Neural crest cell (in vitro differentiated cells): ENCODE results near the gene PEPD. TPM values are rescaled to one million over a fixed set of nuclear protein-coding genes. Genes with fewer than 3 reads are reported as not detected.

Experiments
- DNase-seq: peaks from one replicate; pipeline ENCODE4 v3.0.0; 2021; ENCODE audit warnings: low read depth, mixed read lengths, low spot score
- H3K27ac Mint-ChIP-seq: one replicate; pipeline ENCODE4 v1.8.0; 2021; ENCODE audit warnings: mild to moderate bottlenecking, mixed read lengths; ENCODE audit not compliant: unreplicated experiment
- H3K27me3 Mint-ChIP-seq: 2 replicates; pipeline ENCODE4 v1.8.0; 2021; ENCODE audit warnings: low read depth, mild to moderate bottlenecking, mixed read lengths
- H3K36me3 Mint-ChIP-seq: 2 replicates; pipeline ENCODE4 v1.8.0; 2021; ENCODE audit warnings: low read depth, mild to moderate bottlenecking, mixed read lengths
- H3K4me1 Mint-ChIP-seq: 2 replicates; pipeline ENCODE4 v1.8.0; 2021; ENCODE audit warnings: mixed read lengths
- H3K4me3 Mint-ChIP-seq: one replicate; pipeline ENCODE4 v1.8.0; 2021; ENCODE audit warnings: mild to moderate bottlenecking, mixed read lengths
- H3K9me3 Mint-ChIP-seq: 2 replicates; pipeline ENCODE4 v1.8.0; 2021; ENCODE audit warnings: mixed read lengths
- CTCF ChIP-seq: fragments of 200-600 bp; sonication (generic); conservative IDR thresholded peaks from 2 replicates; pipeline ENCODE4 v1.5.0; 2021; ENCODE audit warnings: antibody characterized with exemption, mild to moderate bottlenecking
- total RNA-seq: library from RNA; stranded (reverse); gene quantifications from 2 replicates; pipeline ENCODE4 v1.2.1, GENCODE V29; 2021

PEPD gene
- total RNA-seq, 1 donor from 2014 or later: 39.0 TPM

DNA sequence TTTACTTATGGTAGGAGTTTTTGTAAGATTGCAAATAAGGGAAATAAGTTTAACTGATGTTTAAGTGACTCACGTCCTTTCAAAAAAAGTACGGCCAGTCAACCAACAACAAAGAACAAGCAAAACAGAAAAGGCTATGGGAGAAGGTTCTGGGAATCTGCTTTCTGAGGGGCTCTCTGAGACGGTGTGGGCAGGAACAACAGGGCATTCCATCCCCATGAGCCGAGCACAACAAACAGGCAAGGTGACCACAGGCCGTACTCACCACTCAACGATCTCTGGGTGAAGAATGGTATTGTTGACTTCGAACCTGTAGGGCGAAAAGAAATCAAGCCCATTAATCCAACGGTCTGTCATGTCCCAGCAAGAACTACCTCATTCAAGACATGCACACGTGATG lies 43.8 kb downstream of the PEPD start:
- Mint-ChIP-seq H3K4me3 (no peak overlapping the region), H3K36me3 (peaks cover 36% of the 10 kb centered on the region), H3K4me1 (peaks cover 4% of the 10 kb centered on the region), H3K27me3 (no peaks in the 10 kb centered on the region), H3K9me3 (peaks cover 3% of the 10 kb centered on the region), H3K27ac (no peak overlapping the region)
- DNase-seq: no peak
- TF ChIP-seq CTCF: no peak

- no peaks in the 10 kb centered on the region for H3K27me3 Mint-ChIP-seq
- peaks cover 33% of the 10 kb centered on the region for H3K36me3 Mint-ChIP-seq
- TF ChIP-seq CTCF: no peak
- peaks cover 4% of the 10 kb centered on the region for H3K4me1 Mint-ChIP-seq
- DNase-seq: no peak
- H3K4me3 Mint-ChIP-seq: no peak overlapping the region
- peaks cover 3% of the 10 kb centered on the region for H3K9me3 Mint-ChIP-seq
- no peak overlapping the region for H3K27ac Mint-ChIP-seq
Observed at GRCh38 chr19:33476151-33476707, 45.4 kb downstream of the PEPD start.

DNA sequence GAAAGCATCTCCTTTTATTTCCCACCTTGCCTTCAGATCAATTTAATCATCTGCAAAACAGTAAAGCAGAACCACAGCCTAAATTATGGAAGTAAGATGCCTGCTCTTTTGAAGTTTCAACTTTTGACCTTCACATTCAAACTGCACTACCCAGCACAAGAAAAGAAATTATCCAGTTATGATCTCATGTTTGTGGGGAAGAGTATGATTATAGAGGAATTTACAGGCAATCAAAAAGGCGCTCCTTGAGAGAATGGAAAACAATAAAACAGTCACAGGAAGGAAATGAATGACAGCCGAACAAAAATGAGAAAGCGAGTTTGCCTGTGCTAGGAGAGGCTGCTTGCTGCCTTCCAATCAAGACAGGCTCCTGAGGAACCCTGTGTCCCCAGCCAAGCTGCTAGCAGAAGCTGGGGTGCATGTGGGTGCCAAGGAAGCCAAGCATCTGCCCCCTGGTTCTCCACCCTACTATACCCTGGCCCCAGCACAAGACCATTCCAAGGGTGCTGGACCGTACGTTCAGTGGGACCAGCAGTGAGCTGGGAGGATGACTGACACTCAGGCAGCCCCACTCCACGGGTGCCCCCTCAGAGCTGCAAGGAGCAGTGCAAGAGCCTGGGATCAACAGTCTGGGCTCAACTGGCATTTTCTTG lies 47.8 kb downstream of the PEPD start:
- no peaks in the 10 kb centered on the region for H3K9me3 Mint-ChIP-seq
- peaks cover 4% of the 10 kb centered on the region for H3K4me1 Mint-ChIP-seq
- no peak for DNase-seq
- no peak overlapping the region for H3K4me3 Mint-ChIP-seq
- H3K27me3 Mint-ChIP-seq: no peaks in the 10 kb centered on the region
- peaks cover 21% of the 10 kb centered on the region for H3K36me3 Mint-ChIP-seq
- peak overlapping the region; percentile 50 for H3K27ac Mint-ChIP-seq
- TF ChIP-seq CTCF: no peak

DNA sequence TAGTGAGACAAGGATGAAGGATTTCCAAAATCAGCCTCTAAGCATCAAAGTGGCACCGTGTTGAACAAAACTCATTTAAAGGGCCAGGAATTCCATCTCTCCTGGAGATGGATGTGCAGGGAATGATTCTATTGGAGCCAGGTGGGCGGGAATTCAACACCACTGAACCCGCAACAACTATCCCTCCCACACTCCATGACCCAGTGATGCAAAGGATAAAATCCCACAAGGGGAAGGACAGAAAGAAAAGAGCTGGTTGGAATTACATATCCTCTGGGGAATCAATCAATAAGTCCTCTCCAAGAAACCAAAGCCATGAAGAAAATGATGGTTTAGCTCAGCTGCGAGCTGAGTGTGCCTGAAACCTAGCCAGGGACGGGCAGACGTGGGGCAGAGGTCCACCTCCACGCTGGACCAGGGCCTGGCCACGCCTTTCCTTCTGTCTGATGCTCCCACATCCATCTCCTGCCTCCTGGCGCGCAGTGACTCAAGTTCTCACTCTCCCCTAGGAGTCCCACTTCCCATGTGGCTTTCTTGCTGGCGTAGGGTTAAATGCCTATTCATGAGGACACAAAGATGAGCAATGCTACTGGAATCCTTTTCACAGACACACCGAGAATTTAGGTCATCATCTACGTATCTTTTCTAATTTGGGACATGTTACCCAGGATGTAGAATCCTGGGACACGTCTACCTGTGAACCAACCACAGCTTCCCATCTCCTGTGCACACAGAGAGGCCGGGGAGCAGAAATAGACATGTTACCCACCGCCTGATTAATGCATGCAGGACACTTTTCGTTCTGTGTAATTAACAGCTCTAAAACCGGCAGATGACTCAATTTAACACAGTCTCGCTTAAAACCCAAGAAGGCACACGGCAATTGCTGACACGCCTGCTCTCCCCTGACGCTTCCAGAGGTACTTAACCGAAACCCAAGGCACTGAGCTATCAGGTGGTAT lies 48.6 kb downstream of the PEPD start:
- H3K4me1 Mint-ChIP-seq: peaks cover 4% of the 10 kb centered on the region
- DNase-seq: no peak
- H3K27ac Mint-ChIP-seq: peak overlapping the region; percentile 51
- no peaks in the 10 kb centered on the region for H3K9me3 Mint-ChIP-seq
- H3K27me3 Mint-ChIP-seq: no peaks in the 10 kb centered on the region
- no peak overlapping the region for H3K4me3 Mint-ChIP-seq
- TF ChIP-seq CTCF: no peak
- peaks cover 13% of the 10 kb centered on the region for H3K36me3 Mint-ChIP-seq

DNA sequence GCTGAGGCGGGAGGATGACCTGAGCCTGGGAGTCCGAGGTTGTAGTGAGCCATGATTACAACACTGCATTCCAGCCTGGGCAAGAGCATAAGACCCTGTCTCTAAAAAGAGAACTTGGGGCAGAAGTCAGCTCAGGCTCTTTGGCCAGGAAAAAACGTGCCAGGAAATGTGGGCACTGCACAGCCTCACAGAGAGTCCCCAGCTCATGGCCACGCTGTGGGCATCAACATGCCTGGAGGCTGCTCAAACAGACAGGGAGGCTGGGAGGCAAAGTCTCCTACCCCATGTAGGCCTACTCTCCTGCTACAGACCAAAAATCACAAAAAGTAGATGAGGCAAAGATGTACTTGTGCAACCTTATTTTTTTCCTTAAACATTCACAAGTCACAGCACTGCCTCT lies 49.4 kb downstream of the PEPD start:
- Mint-ChIP-seq H3K4me1 (peaks cover 4% of the 10 kb centered on the region), H3K9me3 (no peaks in the 10 kb centered on the region), H3K27me3 (no peaks in the 10 kb centered on the region), H3K27ac (no peak overlapping the region), H3K36me3 (peaks cover 7% of the 10 kb centered on the region), H3K4me3 (no peak overlapping the region)
- TF ChIP-seq CTCF: no peak
- no peak for DNase-seq
